HG03025 (cell line): ENCODE data around the gene MYADML2.

Experiments used
- ATAC-seq: cut with Tn5 transposase; IDR thresholded peaks from one replicate; pipeline ENCODE4 v1.9.1; 2021; ENCODE audit warnings: mild to moderate bottlenecking, moderate library complexity; ENCODE audit not compliant: unreplicated experiment, low FRiP score

Gene MYADML2

DNA sequence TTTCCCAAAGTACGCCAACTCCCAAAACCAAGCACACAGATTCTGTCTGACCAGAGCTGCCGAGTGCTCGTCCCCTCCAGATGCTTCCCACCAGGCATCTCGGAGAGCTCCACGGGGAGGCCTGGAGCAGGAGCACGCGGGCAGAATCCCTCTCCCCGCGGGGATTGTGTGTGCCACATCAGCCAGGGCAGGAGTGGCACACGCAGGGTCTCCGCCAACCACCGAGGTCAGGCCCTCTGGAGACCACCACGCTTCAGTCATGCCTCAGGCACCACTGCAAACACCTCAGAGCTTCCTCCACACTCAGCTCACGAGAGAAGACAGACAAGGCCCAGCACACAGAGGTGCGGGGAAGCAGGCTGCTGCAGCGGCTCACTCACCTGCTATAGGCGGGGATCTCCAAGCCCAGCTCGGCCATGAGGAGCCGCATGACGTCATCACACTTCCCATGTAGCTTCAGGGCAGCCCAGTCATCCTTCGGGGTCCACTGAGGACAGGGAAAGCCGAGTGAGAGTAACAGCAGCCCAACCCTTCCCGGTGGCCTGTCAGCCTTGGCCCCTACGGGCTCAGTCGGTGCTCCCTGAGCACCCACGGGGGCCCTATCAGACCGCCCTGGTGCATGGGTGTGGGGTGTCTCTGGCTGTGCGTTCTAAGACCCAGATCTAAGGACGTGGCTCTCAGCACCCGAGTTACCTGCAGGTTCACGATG is 33.5 kb downstream of the MYADML2 start:
- no peak for ATAC-seq

DNA sequence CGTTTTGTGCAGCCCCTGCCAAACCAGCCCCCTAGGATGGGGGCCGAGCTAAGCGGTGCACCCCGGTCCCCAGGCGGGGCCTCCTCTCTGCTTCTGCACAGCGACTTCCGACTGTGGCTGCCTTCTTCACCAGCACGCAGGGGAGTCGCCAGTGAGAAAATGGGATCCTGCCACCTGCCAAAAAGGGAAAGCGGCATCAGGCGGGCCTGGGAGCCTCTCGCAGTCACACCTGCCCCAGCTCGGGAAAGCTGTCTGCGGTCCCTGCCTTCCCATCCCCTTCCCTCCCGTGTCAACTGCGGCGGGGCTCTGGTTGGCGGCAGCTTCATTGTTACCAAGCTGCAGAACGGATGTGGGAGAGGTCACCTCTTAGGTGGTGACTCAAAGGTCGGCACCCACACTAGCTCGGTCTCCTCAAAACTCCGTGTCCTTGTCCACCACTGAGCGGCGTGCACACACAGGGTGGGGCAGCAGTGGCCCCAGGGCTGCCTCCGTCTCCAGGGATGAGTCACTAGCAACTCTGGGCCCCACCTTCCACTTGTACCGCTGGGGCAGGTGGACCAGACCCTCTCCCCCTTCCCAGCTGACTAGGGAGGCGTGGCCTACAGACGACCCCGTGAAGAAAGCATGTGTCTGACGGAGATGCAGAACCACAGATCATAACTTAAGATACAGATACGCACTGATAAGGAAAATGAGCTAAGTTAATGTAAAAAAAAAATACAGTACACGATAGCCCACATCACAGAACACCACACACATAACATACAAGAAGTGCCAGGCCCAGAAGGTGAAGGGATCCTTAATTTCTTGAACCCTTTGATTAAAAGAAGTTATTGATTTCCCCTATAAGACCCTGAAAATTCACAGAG is 34.4 kb downstream of the MYADML2 start:
- ATAC-seq = no peak

DNA sequence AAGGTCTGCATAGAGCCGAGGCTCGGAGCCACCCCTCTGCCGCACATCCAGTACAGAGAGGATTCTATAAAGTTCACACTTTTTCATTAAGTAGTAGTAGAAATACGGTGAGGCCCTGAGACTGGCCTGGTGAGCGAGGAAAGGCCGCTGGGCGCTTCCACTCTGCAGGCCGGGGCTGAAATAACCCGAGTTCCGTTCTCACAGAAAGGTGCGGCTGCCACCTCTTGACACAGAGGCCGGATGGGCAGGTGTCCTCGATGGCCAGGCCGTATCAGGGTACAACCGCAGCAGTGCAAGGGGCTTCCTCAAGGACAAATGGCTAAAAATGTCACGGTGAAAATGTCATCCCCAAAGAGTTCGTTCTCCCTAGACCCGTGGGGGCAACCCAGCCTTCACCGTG is 35.1 kb downstream of the MYADML2 start:
- ATAC-seq = no peak

DNA sequence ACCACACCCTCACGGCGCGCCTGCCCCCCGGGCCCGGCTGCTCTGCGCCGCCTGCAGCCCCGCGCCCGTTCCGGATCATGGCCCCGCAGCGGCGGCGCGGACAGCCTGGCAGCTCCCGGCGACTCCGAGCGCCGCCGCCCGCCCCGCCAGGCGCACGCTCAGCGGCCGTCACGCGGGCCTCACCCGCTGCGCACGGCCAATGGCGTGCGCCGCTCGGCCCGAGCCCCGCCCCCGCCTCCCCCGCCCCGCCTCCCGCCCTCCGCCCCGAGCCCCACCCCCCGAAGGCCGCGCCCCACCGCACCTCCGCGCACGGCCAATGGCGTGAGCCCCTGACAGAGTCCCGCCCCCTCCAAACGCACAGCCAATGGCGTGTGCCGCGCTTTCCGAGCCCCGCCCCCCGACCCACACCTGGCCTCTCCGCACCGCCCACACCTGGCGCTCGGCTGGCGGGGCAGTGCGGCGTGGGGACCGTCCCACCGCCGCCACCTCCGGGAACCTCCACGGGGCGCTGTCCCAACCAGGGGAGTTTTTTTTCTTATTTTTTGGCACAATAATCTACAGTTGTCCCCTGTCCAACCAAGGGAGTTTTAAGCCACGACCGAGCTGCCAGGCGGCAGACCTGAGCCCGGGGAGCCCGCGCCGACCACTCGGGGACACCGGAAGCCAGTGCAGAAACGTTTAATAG is 35.6 kb downstream of the MYADML2 start, which contains the start of gene PCYT2:
TSS of gene PCYT2 (minus strand) at position 123 of the 685 bp plus-strand sequence. CDS start at position 79, 44 bp downstream.
- ATAC-seq = peak; percentile 61

DNA sequence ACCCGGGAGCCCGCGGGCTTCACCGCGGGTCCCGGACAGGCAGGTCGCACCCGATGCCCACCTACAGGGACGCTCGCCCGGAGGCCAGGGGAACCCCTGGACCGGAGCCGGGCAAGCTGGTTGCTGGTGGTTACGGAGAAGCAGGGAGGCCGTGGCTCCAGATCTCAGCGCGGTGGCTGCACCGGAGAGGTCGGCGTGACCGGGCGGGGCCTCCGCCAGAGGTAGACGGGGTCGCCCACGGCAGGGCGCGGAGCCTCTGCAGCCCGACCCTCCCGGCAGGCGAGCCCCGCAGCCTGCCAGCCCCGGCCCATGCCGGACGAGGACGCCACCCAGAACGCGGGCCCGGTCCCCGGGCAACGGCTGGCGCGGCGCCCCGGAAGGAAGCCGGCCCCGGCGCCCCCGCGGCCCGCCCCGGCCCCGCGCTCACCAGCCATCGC is 36.2 kb downstream of the MYADML2 start:
- ATAC-seq = peak; percentile 28

DNA sequence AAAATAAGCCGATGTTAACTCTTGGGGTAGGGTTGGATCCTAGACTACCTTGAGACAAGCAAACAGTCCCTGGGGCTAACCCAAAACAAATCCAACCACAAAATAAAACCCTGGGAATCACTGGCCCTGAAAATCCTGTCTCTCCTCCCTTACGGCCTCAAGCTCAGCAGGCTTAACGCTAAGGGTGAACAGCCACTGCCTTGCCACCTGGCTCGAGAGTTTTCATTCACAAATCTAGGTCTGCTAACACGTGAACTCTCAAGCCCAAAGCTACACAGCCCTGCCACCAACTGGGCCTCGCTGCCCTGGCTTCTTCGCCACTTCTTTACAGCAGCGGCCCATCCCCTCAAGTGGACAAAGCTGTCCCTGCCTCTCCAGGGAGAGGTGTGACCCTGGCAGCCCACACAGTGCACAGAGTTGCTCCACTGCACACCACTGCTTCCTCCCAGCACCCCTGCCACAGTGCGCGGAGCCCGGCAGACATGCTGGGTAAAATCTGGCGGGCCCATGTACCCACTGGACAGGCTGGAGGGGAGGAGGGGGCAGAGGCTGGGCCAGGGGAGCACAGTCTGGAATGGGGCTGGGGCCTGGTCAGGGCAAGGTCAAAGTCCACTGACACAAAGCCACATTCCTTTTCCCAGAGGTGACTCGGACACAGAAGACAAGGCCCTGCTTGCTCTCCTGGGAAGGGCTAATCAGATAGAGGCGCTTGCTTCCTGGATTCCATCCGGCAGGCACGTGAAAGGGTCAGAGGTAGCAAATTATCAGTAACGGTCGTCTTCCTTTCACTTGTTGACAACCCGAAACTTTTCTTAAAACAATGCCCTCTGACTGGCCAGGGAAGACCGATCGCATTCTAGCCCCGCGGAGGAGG is 36.8 kb downstream of the MYADML2 start:
- no peak for ATAC-seq

DNA sequence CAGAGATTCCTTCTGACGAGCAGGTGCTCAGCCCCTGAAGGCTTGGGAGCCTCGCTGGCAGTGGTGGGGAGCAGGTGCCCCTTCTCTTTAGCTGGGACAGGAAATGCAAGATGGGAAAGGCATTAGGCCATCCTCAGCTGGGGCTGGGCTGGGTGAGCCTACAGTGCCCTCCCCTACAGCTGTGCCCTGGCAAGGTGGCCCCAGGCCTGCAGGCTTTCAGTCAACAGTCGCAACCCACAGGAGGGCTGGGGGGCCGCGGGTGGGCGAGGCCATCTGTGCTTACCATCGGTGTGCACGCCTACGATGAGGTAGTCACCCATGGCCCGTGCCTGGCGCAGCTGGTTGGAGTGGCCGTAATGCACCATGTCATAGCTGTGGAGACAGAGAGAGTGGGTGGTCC is 37.8 kb downstream of the MYADML2 start:
- ATAC-seq = no peak

DNA sequence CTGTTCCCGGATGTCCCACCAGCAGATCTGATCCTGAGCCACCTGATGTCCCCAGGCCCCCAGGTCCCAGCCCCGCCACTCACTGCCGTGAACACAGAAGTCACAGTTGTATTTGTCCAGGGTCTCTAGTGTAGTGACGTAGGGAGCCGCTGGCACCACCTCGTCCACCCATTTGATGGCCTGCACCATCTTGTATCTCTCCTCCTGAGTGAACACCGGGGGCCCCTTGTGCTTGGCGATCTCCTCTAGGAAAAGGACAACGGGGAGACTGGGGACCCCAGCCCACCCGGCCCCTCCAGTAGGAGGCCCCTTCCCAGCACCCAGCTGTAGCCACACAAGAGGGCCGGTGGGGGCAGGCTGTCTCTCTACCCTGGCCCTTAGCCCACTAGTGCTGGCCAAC is 38.2 kb downstream of the MYADML2 start:
- ATAC-seq = no peak

DNA sequence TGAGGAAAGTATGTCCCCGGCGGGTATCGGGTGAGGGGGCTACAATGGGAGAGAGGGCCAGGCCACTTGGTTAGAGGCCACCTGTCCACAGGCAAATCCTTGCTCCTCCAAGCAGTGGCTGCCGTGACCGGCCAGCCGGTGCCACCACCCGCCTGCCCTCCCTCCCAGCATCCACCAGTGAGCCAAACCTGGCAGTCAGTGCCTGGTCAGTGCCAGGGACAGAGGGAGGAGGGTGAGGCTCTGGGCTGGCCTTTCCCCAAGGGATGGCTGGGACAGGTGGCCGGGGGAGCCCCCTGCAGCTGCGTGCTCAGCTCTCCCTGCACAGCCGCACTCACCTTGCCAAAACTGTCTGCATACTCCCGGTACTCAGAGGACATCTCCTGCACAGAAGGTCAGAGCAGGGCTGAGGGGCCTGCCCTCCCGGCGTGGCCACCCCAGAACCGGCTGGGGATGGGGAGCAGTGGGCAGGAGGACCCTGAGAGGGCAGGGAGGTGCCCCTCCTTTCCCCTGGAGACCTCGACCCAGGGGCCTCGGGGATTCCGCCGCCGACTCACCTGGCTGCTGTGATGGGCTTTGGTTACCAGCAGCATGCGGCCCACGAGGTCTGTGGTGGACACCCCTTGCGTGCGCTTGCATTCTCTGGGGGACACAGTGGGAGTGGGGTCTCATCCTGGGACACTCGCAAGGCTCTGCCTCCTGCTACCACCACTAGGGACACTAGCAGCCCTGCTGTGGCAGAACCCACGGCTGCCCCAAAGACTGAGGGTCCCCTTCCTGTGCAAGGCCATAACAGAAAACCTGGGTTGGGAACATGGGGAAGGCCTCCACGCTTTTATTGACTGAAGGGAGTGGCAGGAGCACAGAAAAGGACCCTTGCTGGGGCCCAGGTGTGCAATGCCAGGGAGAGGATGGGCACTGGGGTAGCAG is 39.6 kb downstream of the MYADML2 start:
- ATAC-seq = no peak

DNA sequence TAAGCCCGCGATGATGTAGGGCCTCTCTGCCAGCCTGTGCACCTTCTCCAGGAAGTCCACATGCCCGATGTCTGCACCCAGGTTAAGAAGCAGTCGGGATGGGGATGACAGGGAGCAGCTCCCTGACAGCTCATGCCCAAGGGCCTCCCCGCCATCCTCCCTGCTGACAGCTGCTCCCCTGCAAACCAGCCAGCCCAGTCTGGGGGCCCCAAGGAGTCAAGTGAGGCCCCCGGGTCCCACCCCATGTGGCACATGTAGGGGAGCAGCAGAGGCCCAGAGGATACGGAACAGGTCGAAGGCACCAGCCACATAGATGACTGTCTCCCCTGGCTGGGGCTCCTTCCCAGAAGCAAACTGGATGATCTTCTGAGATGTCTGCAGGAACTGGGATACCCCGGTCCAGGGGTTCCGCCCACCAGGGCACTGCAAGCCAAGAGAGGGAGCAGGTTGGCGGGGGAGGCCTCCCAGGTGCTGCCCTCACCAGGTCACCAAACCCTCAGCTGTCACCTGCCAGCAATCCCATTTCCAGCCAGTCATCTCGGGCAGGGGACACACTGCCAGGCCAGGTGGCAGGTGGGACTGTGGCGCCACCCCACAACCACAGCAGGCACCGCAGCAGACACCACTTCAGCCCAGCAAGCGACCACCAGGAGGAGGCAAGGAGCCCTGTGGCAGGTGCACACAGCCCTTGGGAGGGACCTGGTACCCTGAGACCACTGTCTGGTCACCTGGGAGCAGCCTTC is 40.4 kb downstream of the MYADML2 start:
- ATAC-seq = no peak

DNA sequence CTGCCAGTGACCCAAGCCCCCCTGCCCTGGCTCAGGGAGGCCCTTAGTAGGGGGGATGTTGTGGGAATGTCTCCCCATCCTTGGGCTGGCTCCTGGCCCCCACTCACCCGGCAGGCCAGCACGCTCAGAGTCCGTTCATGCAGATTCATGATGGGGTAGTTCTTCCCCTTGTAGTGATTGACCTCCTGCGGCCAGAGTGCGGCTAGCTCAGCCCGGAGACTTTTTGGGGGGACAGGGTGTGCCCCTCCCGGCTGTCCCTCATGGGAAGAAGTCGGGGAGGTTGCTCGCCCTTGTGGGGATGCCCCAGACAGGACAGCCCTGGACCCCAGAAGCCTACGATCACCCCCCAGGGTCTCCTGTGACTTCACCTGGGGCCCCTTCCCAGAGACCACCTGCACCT is 41.0 kb downstream of the MYADML2 start:
- ATAC-seq = no peak

DNA sequence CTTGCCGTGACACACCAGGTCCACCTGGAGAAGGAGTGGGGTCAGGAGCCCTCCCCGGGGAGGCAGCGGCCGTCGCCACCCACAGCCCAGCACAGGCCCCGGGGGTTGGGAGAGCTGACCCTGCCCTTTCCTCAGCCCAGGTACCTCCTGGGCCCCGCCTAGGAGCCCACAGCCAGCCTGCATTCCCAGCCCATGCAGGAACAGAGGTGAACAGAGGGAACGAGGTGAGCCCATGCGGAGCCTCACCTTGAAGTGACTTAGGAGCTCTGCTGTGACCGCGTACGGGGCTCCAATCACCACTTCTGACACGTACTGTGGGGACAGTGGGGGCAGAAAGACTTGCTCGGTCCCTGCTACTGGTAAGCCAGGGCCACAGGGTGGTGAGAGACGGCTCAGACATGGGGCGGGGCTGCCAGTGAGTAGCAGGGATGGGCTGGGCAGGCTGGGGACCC is 41.6 kb downstream of the MYADML2 start:
- no peak for ATAC-seq

DNA sequence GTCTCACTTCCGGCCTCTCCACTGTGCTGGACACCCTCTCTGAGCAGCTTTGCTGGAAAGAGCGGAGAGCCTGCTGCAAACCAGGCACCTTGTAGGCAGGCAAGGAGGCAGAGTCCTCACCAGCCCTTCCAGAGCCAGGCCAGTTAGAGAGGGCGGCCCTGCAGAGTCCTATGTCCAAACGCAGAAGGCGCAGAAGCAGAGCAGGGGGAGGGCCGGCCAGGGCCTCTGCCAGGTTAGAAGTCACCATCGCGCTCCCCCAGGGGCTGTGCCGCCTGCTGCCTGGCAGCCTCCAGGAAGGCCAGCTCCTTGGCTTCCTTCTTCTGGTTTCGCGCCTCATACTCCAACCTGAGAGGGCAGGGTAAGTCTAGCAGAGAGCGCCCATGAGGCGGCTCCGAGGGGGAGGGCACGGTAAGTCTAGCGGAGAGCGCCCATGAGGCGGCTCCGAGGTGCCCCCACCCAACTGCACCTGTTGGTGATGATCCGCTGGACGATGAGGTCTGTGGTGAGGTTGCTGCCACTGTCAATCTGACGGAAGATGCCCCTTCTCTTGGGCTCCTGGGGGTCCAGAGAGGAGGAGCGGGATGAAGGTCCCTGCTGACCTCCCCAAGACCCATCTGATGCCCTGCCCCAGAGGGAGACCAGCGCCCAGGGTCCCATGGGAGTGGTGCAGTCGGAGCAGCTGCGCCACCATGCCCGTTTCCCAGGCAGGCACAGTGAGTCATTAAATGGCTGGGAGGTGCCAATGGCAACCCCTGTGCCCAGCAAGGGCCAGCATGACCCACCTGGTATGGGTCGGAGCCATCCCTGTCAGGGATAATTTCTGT is 42.2 kb downstream of the MYADML2 start:
- no peak for ATAC-seq

DNA sequence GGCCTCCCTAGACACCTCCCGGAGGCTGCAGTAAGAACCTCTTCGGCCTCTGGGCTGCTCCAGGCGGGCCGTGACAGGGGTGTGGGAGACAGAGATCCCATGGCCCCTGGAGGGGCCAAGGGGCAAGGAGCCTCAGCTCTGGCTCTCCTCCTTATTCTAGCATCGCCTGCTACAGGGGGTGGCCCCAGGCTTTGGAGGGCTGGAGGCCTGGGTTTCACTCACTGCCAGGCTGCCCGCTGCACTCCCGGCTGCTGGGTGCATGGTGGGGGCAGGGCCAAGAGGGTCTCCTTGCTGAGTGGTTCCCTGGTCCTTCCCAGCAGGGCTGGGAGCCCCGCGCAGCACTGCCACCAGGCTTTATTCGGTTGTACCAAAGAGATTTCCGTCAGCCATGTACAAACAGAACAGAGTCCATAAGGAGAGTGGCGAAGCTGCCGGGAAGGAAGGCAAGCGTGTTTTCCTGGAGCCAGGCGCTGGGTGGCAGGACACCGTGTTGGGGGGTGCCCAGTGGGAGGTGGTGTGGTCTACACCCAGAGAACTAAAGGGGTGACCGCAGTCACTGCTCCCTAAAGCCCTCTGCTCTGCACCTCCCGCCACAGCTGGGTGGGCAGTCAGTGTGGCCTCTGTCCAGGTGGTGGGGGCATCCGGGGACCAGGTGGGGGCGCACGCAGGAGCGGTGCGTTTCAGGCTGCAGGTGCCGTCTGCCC is 43.0 kb downstream of the MYADML2 start:
- ATAC-seq = no peak

DNA sequence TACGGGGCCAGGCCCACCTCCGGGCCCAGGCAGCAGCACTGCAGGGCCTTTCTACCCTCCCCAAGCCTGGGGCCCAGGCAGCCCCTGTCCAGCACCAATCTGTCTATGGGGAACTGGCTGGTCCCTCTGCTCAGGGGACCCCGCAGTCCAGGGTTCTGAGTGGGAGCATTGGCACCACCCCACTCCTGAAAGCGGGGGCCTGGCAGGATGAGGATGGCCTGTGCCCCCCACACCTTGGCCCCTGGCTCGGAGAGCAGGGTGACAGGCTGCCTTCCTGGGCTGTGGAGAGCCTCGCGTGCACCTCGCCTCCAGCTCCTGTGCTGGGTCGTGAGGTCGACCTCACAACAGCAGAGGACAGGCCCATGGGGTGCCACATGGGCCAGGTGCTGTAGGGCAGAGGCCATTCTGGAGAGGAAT is 43.6 kb downstream of the MYADML2 start:
- no peak for ATAC-seq

DNA sequence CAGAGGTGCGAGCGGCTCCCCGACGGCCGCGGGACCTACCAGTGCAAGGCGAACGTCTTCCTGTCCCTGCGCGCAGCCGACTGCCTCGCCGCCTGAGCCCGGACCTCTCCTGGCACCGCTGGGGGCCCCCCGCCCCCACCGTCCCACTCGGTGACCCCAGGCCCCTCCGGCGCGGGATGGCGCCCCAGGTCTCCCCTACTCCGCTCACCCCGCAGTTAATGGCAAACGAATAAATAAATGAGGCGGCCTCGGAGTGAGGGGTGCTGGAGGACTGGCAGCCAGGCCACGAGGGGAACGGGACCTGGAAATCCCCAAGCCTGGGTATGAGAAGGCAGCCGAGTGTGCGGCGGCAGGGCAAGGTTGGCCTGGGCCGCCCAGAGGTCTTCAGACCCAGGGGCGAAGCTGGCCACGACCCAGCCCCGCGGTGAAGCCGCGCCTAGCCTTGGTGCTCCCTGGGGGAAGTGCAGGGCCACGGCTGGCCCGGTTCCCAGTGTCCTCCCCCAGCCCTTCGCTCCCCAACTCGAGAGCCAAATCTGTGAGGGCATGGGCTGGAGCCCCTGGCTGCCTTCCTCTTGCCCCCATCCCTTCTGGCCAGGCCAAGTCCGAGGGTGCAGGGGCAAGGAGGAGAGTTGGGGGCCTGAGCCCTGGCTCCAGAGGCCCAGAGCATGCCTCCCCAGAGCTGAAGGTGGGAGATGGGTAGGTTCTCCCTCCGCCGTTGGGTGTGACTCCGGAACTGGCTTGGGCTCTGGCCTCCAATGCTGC is 44.2 kb downstream of the MYADML2 start:
- ATAC-seq = no peak
